ENCODE data around the gene RASGEF1C.

Gene RASGEF1C

GRCh38 chr5:180079702-180080466 is 129.1 kb downstream of the RASGEF1C start:
- DNase-seq = no peak

GRCh38 chr5:180078348-180078747 is 130.7 kb downstream of the RASGEF1C start:
- no peak for DNase-seq

GRCh38 chr5:180077594-180078284 is 131.3 kb downstream of the RASGEF1C start:
- no peak for DNase-seq

- no peak for DNase-seq
These were observed 133.3 kb downstream of the RASGEF1C start for GRCh38 chr5:180075703-180076102.

GRCh38 chr5:180074462-180074861 is 134.5 kb downstream of the RASGEF1C start:
- DNase-seq = no peak

GRCh38 chr5:180072556-180072955 is 136.5 kb downstream of the RASGEF1C start:
- DNase-seq = peak; percentile 17

- DNase-seq = no peak
These were observed 136.8 kb downstream of the RASGEF1C start for GRCh38 chr5:180072256-180072548.

- peak; percentile 88 for DNase-seq
These were observed 137.3 kb downstream of the RASGEF1C start, which contains the start of gene RNF130 for GRCh38 chr5:180071531-180072255. Gene RNF130 (minus strand): TSS chr5:180071759. CDS start chr5:180071702, 57 bp downstream.

GRCh38 chr5:180070756-180071530 is 138.1 kb downstream of the RASGEF1C start:
- peak; percentile 5 for DNase-seq

- DNase-seq = no peak
These were observed 139.3 kb downstream of the RASGEF1C start for GRCh38 chr5:180069589-180070247.

- DNase-seq = no peak
These were observed 140.4 kb downstream of the RASGEF1C start for GRCh38 chr5:180068519-180069090.

- no peak for DNase-seq
These were observed 141.0 kb downstream of the RASGEF1C start for GRCh38 chr5:180067986-180068385.

GRCh38 chr5:180060192-180060591 is 148.8 kb downstream of the RASGEF1C start:
- DNase-seq = no peak

- no peak for DNase-seq
These were observed 149.7 kb downstream of the RASGEF1C start for GRCh38 chr5:180059326-180059725.

- DNase-seq = no peak
These were observed 152.9 kb downstream of the RASGEF1C start for GRCh38 chr5:180056153-180056552.

- DNase-seq = no peak
These were observed 154.8 kb downstream of the RASGEF1C start for GRCh38 chr5:180054226-180054625.

GRCh38 chr5:180053061-180053602 is 155.9 kb downstream of the RASGEF1C start:
- no peak for DNase-seq

GRCh38 chr5:180052211-180052818 is 156.7 kb downstream of the RASGEF1C start:
- DNase-seq = no peak

Measured in stimulated activated CD4-positive, alpha-beta T cell treated with anti-CD3 and anti-CD28 coated beads, Interleukin-4, amount 100 ng/mL, for 1 hour (primary cell).